Epithelial cell of prostate (primary cell): ENCODE measurements around the gene PLCL1.
"Not testable (repeated sequence)": the region's sequence is repeated elsewhere in the genome, so short reads cannot be mapped to it uniquely, and the experiment has no call there.

Experiments used
- DNase-seq: peaks from one replicate; pipeline ENCODE4 v3.0.0-alpha.2; 2011; ENCODE audit warnings: low read depth, low spot score
- H3K27ac ChIP-seq: fragments of 450-650 bp; 2 replicates; pipeline ENCODE4 v1.5.1; 2017; ENCODE audit warnings: mild to moderate bottlenecking

Gene PLCL1

DNA sequence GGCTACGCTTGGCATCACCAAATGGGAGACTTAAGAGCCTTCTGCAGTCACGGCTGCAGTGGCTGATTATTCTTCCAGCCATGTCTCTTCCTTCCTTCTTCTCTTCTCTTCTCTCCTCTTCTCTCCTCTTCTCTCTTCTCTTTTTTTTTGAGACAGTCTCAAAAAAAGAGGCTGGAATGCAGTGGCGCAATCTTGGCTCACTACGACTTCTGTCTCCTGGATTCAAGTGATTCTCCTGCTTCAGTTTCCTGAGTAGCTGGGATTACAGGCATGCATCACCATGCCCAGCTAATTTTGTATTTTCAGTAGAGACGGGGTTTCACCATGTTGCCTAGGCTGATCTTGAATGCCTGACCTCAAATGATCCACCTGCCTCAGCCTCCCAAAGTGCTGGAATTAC, 225.2 kb downstream of the PLCL1 start:
- H3K27ac ChIP-seq, DNase-seq: not testable (repeated sequence)

DNA sequence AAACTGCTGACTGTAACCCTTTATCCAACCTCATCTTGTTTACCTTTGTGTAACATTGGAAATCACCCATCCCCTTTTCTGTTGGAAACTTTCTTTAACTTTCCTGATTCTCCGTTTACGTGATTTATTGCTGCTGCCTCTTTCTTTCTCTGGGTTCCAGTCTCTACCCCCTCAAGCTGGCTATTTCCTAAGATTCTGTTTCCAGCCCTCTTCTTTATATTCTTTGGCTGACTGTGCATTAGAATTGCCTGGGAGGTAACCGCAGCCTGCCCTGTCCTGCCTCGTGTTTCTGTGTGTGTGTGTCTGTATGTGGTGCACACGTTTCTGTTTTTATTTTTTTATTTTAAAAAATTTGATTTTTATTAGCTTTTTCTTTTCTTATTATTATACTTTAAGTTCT, 229.2 kb downstream of the PLCL1 start:
- H3K27ac ChIP-seq: no peak overlapping the region
- no peak for DNase-seq

DNA sequence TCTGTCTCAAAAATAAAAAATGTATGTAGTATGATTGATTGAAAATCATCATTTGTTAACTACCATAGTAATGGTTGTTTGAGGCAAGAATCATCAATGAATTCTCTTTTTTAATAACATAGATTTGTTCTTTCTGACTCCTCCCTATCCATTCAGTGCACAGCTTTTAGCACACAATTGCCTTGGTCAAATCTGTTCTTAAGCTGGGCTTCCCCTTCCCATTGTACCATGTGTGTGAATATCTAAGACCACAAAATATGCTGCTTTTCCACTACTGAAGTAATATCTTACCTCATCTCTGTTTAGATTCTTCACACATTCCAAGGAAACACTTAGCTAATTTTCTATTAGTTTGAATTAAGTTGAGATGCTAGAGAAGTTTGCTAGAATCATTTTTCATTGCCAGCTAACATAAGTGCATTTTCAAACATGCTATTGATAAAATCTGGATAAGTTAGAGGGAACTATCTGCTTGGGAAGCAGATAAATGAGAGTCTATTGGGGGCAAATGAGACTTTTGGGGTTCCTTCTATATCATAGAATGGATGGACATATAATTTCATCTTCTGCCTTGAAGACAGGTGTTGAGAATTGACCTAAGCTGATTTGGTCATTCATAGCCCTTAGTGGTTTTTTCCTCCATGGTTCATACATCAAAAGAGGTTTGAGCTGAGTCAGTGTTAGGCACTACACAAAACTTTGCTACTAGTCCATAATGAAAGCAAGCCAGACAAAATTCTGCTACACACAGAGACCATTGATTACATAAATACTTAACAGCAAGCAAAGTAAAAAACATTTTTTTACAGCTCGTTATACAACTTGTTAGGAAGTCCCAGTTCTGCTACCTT, 231.9 kb downstream of the PLCL1 start:
- no peak overlapping the region for H3K27ac ChIP-seq

DNA sequence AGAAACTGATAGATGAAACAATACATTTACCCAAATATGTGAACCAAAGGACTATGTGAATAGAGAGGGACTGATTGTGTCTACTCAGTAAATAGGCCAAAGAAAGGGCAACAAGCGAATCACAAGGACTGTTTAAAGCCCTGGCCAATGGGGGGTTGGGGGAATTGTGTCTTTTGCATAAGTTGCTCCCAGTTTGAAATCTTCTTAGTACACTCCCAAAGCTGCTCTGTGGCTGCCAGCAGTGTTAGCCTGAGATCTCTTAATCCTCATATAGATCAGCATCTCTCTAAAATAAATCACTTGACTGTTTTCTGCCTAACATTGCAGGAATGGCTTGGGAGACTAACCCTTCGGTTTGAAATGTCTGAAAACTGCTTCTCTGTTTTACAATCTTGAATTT, 236.4 kb downstream of the PLCL1 start:
- DNase-seq: no peak
- H3K27ac ChIP-seq: no peak overlapping the region

More for the DNA sequence above, 231.9 kb downstream of the PLCL1 start:
- DNase-seq: no peak

DNA sequence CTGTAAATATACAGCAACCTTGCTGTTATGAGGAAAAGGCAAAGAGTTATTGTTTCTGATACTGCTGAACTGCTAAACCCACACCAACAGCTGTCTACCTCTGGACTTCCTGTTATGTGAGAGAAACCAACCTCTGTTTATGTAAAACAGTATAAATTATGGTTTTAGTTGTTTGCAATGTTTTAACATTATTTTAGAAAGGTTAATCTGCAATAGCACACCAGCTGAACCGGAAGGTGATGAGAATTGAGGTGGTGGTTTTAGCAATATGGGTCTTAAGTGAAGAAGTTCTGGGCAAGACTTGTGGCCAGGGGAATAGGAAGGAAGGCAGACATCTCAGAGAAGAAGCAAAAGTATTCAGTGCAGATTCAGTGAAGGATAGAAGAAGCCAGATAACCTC, 237.8 kb downstream of the PLCL1 start:
- no peak overlapping the region for H3K27ac ChIP-seq
- DNase-seq: no peak

DNA sequence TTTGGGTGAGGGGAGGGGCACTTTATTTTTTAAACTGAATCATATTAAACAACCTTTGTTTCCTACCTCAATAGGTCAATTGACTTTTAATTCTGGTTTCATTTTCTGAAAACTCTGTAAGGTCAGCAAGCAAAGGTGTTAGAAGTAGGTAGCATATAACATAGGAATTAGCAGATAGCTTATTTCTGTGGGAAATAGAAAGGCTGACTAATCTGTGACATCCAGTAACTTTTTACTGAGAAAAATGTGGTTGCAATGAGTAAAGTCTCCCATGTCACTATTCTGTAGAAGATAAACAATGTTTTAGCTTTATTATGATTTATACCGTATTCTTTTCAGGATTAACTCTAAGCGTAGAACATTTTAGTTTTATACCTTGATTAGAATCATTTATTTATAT, 240.4 kb downstream of the PLCL1 start:
- DNase-seq: no peak
- H3K27ac ChIP-seq: no peak overlapping the region

DNA sequence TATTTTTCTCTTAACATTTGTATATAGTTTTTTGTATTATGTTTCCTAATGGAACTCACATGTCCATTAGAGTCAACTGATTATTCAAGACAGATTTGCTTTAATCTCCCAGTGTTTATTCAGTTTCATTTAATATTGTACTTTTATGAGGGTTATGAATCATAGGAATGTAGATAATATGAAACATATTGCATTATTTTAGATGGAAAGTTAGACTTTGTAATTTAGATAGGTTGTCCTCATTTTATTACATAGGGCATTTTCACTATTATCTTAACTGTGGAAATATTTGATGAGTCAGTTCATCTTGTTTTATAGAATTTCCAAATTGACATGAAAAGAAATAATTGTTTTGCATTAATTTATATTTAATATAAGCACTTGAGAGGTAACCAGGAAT, 240.8 kb downstream of the PLCL1 start:
- DNase-seq: no peak
- H3K27ac ChIP-seq: no peak overlapping the region

DNA sequence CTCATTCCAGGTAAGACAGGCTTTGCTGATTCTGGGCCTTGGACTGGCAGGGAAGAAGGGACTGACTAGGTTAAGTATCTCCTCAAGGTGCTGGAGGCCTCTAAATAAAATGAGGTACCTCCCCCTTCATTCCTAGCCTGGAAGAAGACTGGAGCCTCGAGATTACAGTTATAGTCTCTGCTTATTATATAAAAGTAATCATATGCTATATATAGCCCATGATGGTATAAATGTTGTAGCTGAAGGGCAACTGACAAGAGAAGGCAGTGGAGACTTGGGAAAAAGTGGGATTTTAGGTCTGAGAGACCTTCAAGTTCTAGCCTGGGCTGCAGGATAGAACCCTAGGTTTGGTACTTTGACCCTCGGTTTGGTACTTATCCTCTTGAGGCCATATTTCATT, 248.3 kb downstream of the PLCL1 start:
- no peak overlapping the region for H3K27ac ChIP-seq
- DNase-seq: no peak

DNA sequence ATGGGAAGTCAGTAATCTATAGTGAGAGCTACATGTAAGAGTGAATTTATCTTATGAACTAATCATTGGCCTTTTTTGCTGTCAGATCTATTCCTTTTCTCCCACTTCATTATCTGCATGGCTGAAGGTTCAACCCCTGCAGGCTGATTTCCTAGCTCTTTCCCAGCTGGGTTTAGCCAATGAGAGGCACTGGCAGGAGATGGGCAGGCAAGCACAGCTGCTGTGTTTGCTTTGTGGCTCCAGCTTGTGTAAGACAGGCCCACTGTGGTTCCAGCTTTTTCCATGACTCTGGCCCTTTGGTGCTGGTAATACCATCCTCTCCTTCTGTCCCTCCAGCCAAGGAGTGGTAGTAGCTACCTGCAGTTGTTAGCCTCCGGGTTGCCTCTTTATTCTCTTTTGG, 248.8 kb downstream of the PLCL1 start:
- DNase-seq: no peak
- H3K27ac ChIP-seq: no peak overlapping the region

DNA sequence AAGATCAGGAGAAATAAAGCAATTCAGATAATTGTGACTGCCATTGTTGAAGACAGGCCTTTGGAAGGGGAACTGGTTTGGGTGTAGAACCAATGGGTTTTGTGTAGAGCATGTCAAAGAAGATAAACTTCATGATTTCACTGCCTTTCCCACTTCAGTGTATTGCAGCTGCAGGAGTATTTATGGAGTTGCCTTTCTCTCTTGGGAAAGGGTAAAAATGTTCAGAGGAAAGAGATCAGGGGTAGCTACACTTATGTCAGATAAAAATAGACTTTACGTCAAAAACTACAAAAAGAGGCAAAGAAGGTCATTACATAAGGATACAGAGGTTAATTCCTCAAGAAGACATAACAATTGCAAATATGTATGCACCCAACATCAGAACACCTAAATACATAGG, 249.4 kb downstream of the PLCL1 start:
- H3K27ac ChIP-seq: no peak overlapping the region
- DNase-seq: no peak

DNA sequence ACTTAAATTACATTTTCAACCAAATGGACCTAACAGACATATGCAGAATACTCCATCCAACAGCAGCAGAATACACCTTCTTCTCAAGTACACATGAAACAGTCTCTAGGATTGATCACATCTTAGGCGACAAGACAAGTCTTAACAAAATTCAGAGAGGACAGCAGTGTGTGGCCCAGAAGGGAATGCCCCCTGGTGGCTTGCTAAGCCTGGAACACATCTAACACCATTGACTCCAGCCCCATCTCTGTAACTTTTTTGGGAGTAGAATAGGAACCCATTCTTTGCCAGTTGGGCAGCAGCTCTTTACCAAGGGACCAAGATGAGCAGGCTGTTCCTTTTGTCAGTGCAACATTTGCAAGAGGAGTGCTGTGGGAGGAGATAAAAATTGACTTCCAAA, 249.9 kb downstream of the PLCL1 start:
- H3K27ac ChIP-seq: no peak overlapping the region
- DNase-seq: no peak

DNA sequence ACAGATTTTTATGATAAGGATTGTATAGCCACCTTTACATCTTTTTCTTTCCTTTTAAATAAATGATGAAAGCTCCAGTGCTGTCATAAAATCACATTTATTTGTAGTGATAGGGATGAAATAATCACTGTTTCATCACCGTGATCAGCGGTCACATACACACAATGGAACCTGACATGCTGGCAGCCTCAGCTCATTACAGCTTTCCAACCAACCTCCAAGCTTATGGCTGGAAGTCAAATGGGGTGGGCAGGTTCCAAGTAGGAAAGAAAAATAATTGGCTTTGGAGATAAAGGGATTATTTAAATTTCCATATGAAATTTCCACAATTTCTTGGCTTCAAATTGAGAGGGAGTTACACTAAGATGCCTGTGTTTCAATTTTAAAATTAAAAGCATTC, 251.3 kb downstream of the PLCL1 start:
- no peak overlapping the region for H3K27ac ChIP-seq
- DNase-seq: no peak

DNA sequence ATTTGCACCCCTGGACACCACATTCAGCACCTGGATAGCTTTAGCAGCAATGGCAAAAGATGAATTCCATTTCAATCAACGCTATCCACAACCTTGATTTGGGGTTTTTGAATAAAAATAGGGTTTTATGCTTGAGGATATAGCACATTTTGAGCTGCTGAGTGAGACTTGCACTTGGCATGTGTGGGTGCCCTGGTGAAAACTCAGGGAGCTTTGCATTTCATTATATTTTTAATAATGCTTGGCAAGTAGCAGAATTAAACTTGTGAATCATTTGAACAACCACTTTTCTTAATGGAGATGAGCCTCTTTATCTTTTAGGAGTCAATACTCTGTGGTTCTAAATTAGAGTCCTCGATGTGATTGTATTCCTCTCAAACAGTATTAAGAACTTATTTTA, 252.4 kb downstream of the PLCL1 start:
- no peak overlapping the region for H3K27ac ChIP-seq
- DNase-seq: no peak

DNA sequence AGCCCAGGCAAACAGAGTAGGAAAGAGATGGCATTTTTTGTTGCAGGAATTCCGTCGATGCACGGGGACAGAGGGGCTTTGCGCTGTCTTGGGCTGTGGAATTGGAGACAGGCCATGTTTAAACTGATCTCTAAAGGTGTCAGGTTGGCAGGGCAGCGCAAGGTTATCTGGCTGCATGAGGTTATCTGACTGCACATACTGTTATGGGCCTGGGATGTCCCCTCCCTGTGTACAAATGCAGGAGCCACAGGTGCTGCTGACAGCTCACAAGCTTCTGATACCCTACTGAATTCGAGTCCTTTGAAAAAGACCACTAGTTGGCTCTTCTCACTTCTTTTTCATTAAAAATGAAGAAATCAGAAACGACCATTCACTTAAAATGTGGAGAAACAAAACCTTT, 255.4 kb downstream of the PLCL1 start:
- no peak overlapping the region for H3K27ac ChIP-seq
- no peak for DNase-seq

DNA sequence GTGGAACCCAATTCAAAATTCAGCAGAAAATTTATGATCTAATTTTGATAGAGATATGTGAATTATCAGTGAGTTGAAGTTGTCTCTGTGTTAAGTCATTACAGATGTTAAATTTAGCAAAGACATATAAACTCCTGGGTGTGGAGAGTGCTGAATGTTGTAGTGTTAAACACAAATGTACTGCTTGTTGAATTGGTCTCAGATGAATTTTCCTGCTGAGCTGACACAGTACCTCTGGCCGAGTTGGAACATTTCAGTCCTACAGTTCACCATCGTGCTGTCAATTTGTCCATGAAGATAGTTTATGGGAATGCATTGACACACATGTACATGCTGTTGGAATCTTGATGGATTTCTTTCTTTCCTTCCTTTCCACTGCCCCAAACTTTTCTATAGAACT, 255.9 kb downstream of the PLCL1 start:
- no peak overlapping the region for H3K27ac ChIP-seq
- DNase-seq: no peak

DNA sequence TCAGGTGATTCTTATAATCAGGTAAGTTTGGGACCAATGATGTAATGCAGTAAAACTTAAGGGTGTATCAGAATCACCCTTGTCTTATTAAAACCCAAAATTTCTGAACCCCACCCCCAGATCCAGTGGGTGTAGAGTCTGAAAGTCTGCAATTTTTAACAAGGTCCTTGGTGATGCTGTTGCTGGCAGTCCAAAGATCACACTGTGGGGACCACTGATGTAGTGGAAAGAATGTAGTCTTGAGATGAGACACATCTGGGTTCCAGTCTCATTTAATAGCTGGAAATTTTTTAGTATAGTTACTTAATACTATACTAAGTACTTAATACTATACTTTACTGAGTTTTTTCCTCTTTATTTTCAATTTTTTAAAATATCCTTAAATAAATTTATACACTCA, 258.4 kb downstream of the PLCL1 start:
- no peak for DNase-seq
- H3K27ac ChIP-seq: no peak overlapping the region

DNA sequence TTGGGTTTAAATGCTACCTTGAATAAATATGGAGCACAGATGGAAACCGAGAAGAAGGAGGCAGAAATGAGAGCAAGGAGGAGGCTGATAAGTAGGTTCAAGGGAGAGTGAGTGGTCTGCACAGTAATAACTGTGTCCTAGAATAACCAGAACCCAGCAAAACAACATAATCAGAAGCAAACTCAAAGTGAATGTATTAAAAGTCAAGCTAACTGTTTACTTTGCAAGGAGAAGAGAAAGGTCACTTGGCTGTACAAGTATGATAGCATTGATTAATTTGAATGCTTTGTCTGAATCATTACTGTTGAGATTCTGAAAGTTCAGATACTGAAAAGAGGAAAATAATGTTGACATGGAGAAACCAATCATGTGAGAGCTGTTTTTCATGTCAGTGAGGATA, 258.8 kb downstream of the PLCL1 start:
- no peak overlapping the region for H3K27ac ChIP-seq
- no peak for DNase-seq

DNA sequence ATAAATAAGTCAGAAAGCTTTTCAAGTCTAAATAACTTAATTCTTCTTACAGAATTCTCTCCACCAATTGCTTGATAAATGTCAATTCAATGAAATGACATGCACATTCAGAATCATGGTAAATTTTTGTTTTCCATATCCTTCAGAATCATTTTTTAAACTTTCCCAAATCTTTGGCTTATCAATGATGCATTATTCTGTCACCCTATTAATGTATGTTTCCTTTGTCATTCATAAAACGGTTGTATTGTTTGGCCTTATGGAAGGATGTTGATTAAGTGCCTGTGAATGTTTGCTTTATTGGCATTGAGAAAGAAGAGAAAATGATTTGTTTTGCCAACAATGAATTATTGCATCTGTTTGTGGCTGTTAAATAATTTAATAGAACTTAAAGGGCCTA, 260.9 kb downstream of the PLCL1 start:
- DNase-seq: no peak
- H3K27ac ChIP-seq: no peak overlapping the region

DNA sequence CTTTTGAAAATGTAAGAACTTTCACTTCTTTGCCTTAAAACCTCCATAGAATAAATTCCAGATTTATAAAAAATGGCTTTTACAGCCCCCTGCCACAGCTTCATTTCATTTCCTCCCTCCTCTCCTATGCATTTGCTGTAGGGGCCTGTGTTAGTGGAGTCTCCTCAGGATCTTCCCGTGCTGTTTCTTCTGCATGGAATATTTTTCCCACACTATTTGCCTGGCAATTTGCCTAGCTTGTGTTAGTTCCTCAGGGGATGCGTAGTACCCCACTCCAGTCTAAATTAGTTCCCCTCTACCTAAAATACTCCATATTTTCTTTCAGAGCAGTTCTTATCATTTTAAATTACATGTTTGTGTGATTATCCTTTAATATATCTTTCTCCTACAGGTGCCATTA, 262.2 kb downstream of the PLCL1 start:
- no peak for DNase-seq
- H3K27ac ChIP-seq: no peak overlapping the region

DNA sequence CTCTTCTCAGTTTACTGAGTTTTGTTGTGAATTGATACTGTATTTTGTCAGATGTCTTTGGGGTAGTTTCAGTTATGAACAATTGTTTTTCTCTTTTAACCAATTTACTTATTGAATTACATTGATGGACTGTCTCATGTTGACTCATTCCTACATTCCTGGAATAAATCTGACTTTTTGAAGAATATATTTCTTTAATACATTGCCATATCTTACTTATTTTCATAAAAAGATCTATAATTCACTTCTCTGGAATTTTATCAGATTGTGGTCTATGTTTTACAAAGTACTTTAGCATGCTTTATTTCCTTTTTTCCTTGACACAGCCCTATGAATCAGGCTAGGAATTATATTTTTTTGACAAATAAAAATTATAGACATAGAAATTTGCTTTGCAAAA, 268.3 kb downstream of the PLCL1 start:
- no peak for DNase-seq
- H3K27ac ChIP-seq: no peak overlapping the region

DNA sequence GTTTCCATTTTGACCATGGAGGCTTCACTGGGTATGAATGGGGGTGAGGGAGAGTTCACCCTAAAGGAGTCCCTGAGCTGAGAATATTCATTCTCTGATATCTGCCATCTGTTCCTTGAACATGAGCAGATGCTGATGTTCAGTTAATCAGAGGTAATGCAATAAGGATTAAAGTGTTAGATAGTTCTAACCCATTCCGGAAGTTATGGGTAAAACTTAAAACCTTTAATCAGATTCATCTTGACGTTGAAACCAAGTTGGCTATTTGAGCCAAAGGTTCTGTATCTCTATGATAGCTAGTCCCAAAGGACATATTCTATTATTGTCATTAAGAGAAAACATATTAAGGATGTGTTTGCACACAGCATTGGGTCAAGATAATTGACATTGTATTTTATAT, 268.9 kb downstream of the PLCL1 start:
- H3K27ac ChIP-seq: no peak overlapping the region
- DNase-seq: no peak

DNA sequence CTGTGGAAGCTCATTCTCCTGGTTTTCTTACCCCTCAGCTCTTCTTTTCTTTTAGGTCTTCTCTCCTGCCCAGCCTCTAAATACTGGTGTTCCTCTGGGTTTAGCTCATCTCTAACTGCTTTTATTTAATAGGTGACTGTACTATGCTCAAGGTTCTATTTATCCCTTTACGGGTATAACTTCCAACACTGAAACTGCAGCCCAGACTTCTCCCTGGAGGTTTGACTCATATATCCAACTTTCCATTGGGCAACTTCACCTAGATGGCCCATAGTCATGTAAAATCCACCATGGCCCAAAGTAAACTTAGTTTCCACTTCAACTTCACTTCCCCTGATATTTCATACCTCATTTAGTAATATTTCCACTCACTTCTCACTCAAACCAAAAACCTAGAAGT, 273.1 kb downstream of the PLCL1 start:
- H3K27ac ChIP-seq: no peak overlapping the region
- no peak for DNase-seq
